ENCODE measurements around the gene BEND5.
A peak's percentile ranks its signal among the peaks of the same experiment; 100 is the strongest.

The BEND5 gene

GRCh38 chr1:48776393-48777218 lies at the start of gene BEND5:
Gene BEND5, minus strand, starts transcription at chr1:48776891. Its CDS starts 60 bp downstream, at chr1:48776831.
- H3K36me3 ChIP-seq (ENCODE audit: control insufficient read depth in 2 of 2, insufficient read depth in 2 of 2, low read length in 2 of 2), result peaks cover 0 to 2% of the 10 kb centered on the region in 2 donors
- H3K9me3 ChIP-seq (ENCODE audit: control insufficient read depth in 2 of 2, low read length in 2 of 2), result no peaks in the 10 kb centered on the region
- peak within 1 kb of the TSS; percentile 81 to 89 for H3K9ac ChIP-seq (ENCODE audit: low read length in 2 of 2)
- peak within 1 kb of the TSS; percentile 83 to 93 for H3K4me3 ChIP-seq (ENCODE audit: low read length in 2 of 2)
- no peaks in the 10 kb centered on the region for H3K27me3 ChIP-seq (ENCODE audit: control insufficient read depth in 1 of 2, insufficient read depth in 2 of 2, low read length in 2 of 2)
- H3K4me1 ChIP-seq (ENCODE audit: control insufficient read depth, insufficient read depth, low read length), result peaks cover 36% of the 10 kb centered on the region
- H3K27ac ChIP-seq (ENCODE audit: low read length), result peak within 1 kb of the TSS; percentile 71

- Histone ChIP-seq H3K4me1 (ENCODE audit: control insufficient read depth, insufficient read depth, low read length) (no peaks in the 10 kb centered on the region), H3K4me3 (ENCODE audit: low read length in 2 of 2) (no peak overlapping the region), H3K27ac (ENCODE audit: low read length) (no peak overlapping the region), H3K9me3 (ENCODE audit: control insufficient read depth in 2 of 2, low read length in 2 of 2) (no peaks in the 10 kb centered on the region), H3K27me3 (ENCODE audit: control insufficient read depth in 1 of 2, insufficient read depth in 2 of 2, low read length in 2 of 2) (no peaks in the 10 kb centered on the region), H3K36me3 (ENCODE audit: control insufficient read depth in 2 of 2, insufficient read depth in 2 of 2, low read length in 2 of 2) (no peaks in the 10 kb centered on the region), H3K9ac (ENCODE audit: low read length in 2 of 2) (no peak overlapping the region)
Observed at GRCh38 chr1:48823168-48823567, 46.5 kb upstream of the BEND5 start.

DNA sequence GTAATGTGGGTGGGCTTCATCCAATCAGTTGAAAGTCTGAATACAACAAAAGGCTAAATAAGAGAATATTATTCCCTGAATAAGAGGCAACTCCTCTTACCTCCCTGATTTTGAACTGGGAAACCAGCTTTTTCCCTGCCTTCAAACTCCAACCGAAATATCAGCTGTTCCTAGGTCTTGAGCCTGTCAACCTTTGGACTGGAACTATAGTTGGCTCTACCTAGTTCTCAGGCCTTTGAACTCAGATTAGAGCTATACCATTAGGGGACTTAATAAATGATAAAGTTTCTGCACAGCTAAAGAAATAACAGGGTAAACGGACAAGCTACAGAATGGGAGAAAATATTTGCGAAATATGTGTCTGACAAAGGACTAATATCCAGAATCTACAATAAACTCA lies 43.8 kb upstream of the BEND5 start:
- Histone ChIP-seq H3K27ac (ENCODE audit: low read length) (no peak overlapping the region), H3K27me3 (ENCODE audit: control insufficient read depth in 1 of 2, insufficient read depth in 2 of 2, low read length in 2 of 2) (no peaks in the 10 kb centered on the region), H3K4me3 (ENCODE audit: low read length in 2 of 2) (no peak overlapping the region), H3K9ac (ENCODE audit: low read length in 2 of 2) (no peak overlapping the region), H3K9me3 (ENCODE audit: control insufficient read depth in 2 of 2, low read length in 2 of 2) (no peaks in the 10 kb centered on the region), H3K36me3 (ENCODE audit: control insufficient read depth in 2 of 2, insufficient read depth in 2 of 2, low read length in 2 of 2) (no peaks in the 10 kb centered on the region), H3K4me1 (ENCODE audit: control insufficient read depth, insufficient read depth, low read length) (no peaks in the 10 kb centered on the region)

GRCh38 chr1:48817505-48818114 lies 40.9 kb upstream of the BEND5 start:
- H3K9ac ChIP-seq (ENCODE audit: low read length in 2 of 2), result no peak overlapping the region
- no peaks in the 10 kb centered on the region for H3K36me3 ChIP-seq (ENCODE audit: control insufficient read depth in 2 of 2, insufficient read depth in 2 of 2, low read length in 2 of 2)
- H3K9me3 ChIP-seq (ENCODE audit: control insufficient read depth in 2 of 2, low read length in 2 of 2), result no peaks in the 10 kb centered on the region
- H3K4me1 ChIP-seq (ENCODE audit: control insufficient read depth, insufficient read depth, low read length), result no peaks in the 10 kb centered on the region
- H3K27ac ChIP-seq (ENCODE audit: low read length), result no peak overlapping the region
- H3K4me3 ChIP-seq (ENCODE audit: low read length in 2 of 2), result no peak overlapping the region
- H3K27me3 ChIP-seq (ENCODE audit: control insufficient read depth in 1 of 2, insufficient read depth in 2 of 2, low read length in 2 of 2), result no peaks in the 10 kb centered on the region

DNA sequence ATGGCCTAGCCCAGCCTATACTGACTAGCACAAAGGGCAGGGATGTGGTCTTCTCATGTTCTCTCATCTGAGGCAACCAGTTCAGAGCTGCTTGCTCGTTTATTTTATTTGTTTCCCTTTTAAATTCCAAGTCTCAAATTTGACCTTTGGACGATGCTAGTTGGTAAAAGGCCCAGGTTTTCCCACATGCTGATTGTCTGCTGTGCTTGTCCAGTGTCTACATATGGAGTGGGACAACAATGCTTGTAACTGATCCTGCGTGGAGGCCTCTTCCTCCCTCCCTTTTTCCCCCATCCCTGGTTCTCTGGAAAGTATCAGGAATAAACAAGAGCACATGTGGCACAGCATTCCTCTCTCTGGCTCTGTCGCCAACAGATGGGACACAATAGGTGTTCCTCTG lies 34.0 kb upstream of the BEND5 start:
- Histone ChIP-seq H3K4me1 (ENCODE audit: control insufficient read depth, insufficient read depth, low read length) (peaks cover 20% of the 10 kb centered on the region), H3K27ac (ENCODE audit: low read length) (peak overlapping the region; percentile 13), H3K27me3 (ENCODE audit: control insufficient read depth in 1 of 2, insufficient read depth in 2 of 2, low read length in 2 of 2) (no peaks in the 10 kb centered on the region), H3K9ac (ENCODE audit: low read length in 2 of 2) (no peak overlapping the region), H3K9me3 (ENCODE audit: control insufficient read depth in 2 of 2, low read length in 2 of 2) (no peaks in the 10 kb centered on the region), H3K4me3 (ENCODE audit: low read length in 2 of 2) (no peak overlapping the region), H3K36me3 (ENCODE audit: control insufficient read depth in 2 of 2, insufficient read depth in 2 of 2, low read length in 2 of 2) (no peaks in the 10 kb centered on the region)

DNA sequence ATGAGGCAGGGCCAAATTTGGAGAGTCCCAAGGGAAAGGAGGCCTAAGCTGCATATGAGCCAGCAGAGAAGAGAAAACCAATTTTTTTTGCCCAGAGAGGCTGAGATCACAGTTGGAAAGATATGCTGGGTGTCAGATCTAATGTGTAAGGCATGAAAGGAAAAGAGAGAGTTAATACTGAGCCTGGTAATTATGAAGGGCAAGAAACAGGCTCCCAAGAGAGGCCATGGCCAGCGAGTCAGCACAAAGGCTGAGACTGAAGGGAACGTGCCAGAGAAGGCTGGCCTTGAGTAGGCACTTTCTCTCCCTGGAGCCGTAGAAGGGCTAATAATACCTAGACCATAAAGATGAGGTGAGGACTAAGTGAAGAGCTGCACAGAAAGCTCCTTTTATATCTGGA lies 31.8 kb upstream of the BEND5 start:
- Histone ChIP-seq H3K36me3 (ENCODE audit: control insufficient read depth in 2 of 2, insufficient read depth in 2 of 2, low read length in 2 of 2) (no peaks in the 10 kb centered on the region), H3K4me3 (ENCODE audit: low read length in 2 of 2) (no peak overlapping the region), H3K27me3 (ENCODE audit: control insufficient read depth in 1 of 2, insufficient read depth in 2 of 2, low read length in 2 of 2) (no peaks in the 10 kb centered on the region), H3K4me1 (ENCODE audit: control insufficient read depth, insufficient read depth, low read length) (peaks cover 20% of the 10 kb centered on the region), H3K27ac (ENCODE audit: low read length) (no peak overlapping the region), H3K9ac (ENCODE audit: low read length in 2 of 2) (no peak overlapping the region), H3K9me3 (ENCODE audit: control insufficient read depth in 2 of 2, low read length in 2 of 2) (no peaks in the 10 kb centered on the region)

- no peak overlapping the region for H3K4me3 ChIP-seq (ENCODE audit: low read length in 2 of 2)
- no peak overlapping the region for H3K9ac ChIP-seq (ENCODE audit: low read length in 2 of 2)
- no peak overlapping the region for H3K27ac ChIP-seq (ENCODE audit: low read length)
- H3K36me3 ChIP-seq (ENCODE audit: control insufficient read depth in 2 of 2, insufficient read depth in 2 of 2, low read length in 2 of 2), result no peaks in the 10 kb centered on the region
- H3K9me3 ChIP-seq (ENCODE audit: control insufficient read depth in 2 of 2, low read length in 2 of 2), result no peaks in the 10 kb centered on the region
- no peaks in the 10 kb centered on the region for H3K27me3 ChIP-seq (ENCODE audit: control insufficient read depth in 1 of 2, insufficient read depth in 2 of 2, low read length in 2 of 2)
- H3K4me1 ChIP-seq (ENCODE audit: control insufficient read depth, insufficient read depth, low read length), result peaks cover 20% of the 10 kb centered on the region
Observed at GRCh38 chr1:48807554-48808260, 31.0 kb upstream of the BEND5 start.

DNA sequence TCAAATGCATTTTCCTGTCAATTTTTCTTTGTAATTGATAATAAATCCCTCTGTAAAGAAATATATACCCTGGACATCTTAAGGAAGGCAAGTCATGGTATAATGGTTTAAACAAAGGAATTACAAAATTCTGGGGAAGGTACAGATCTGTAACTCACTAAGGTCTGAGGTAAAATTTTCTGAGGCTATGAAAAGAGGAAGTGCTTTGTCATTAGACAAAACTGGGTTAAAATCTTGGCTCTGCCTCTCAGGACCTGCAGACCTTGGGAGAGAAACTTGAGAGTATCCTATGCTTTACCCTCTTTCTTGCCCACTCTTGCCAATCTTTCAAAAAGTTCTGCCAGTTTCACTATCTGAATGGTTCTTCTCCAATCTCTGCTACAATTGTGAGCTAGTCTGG lies 26.8 kb upstream of the BEND5 start:
- Histone ChIP-seq H3K4me3 (ENCODE audit: low read length in 2 of 2) (no peak overlapping the region), H3K36me3 (ENCODE audit: control insufficient read depth in 2 of 2, insufficient read depth in 2 of 2, low read length in 2 of 2) (no peaks in the 10 kb centered on the region), H3K27ac (ENCODE audit: low read length) (no peak overlapping the region), H3K4me1 (ENCODE audit: control insufficient read depth, insufficient read depth, low read length) (peaks cover 11% of the 10 kb centered on the region), H3K9me3 (ENCODE audit: control insufficient read depth in 2 of 2, low read length in 2 of 2) (no peaks in the 10 kb centered on the region), H3K9ac (ENCODE audit: low read length in 2 of 2) (no peak overlapping the region), H3K27me3 (ENCODE audit: control insufficient read depth in 1 of 2, insufficient read depth in 2 of 2, low read length in 2 of 2) (no peaks in the 10 kb centered on the region)

DNA sequence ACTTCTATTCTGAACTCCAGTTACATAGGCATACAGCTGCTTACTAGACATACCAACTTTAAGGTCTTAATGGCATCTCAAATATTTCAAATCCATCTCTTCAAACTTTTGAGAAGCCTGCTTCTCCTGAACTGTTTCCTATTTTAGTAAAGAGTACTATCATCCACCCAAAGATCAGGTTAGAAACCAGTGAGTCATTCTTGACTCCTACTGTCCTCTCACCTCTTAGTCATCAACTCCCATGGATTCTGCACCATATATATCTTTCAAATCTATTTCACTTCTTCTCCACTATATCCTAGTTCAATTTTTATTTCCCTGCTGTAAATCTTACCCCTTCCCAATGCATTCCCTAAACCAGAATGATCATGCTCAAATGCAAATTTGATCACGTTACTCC lies 18.1 kb upstream of the BEND5 start:
- Histone ChIP-seq H3K9me3 (ENCODE audit: control insufficient read depth in 2 of 2, low read length in 2 of 2) (no peaks in the 10 kb centered on the region), H3K36me3 (ENCODE audit: control insufficient read depth in 2 of 2, insufficient read depth in 2 of 2, low read length in 2 of 2) (no peaks in the 10 kb centered on the region), H3K27me3 (ENCODE audit: control insufficient read depth in 1 of 2, insufficient read depth in 2 of 2, low read length in 2 of 2) (no peaks in the 10 kb centered on the region), H3K9ac (ENCODE audit: low read length in 2 of 2) (no peak overlapping the region), H3K4me3 (ENCODE audit: low read length in 2 of 2) (no peak overlapping the region), H3K4me1 (ENCODE audit: control insufficient read depth, insufficient read depth, low read length) (peaks cover 4% of the 10 kb centered on the region), H3K27ac (ENCODE audit: low read length) (no peak overlapping the region)

DNA sequence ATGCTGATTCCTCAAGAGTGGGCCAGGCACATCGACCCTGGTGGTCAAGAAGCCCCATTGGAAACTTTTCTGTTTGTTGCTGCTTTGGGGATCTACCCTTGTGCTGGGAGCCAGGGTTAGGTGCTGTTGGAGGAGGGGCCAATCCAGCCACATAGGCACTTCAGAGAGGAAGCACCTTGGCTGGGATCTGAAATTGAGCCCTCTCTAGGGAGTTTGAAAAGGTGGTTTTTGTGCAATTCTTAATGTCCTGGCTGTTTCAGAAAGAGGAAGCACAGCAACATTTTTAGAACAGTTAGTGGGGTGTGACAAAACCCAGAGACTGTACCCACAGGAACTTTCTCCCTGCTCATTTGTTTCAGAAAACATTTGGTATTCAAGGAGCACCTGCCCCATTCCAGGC lies 17.2 kb upstream of the BEND5 start:
- no peak overlapping the region for H3K9ac ChIP-seq (ENCODE audit: low read length in 2 of 2)
- no peak overlapping the region for H3K27ac ChIP-seq (ENCODE audit: low read length)
- H3K27me3 ChIP-seq (ENCODE audit: control insufficient read depth in 1 of 2, insufficient read depth in 2 of 2, low read length in 2 of 2), result no peaks in the 10 kb centered on the region
- no peak overlapping the region for H3K4me3 ChIP-seq (ENCODE audit: low read length in 2 of 2)
- H3K36me3 ChIP-seq (ENCODE audit: control insufficient read depth in 2 of 2, insufficient read depth in 2 of 2, low read length in 2 of 2), result no peaks in the 10 kb centered on the region
- peaks cover 4% of the 10 kb centered on the region for H3K4me1 ChIP-seq (ENCODE audit: control insufficient read depth, insufficient read depth, low read length)
- H3K9me3 ChIP-seq (ENCODE audit: control insufficient read depth in 2 of 2, low read length in 2 of 2), result no peaks in the 10 kb centered on the region
